T-helper 9 cell (primary cell): Measurements from ENCODE around the gene U2AF1L4.

Source experiments
- DNase-seq: peaks from one replicate; pipeline ENCODE4 v3.0.0-alpha.2; 2020

Gene U2AF1L4

GRCh38 chr19:35740108-35740422, 5.2 kb downstream of the U2AF1L4 start:
- DNase-seq = no peak

GRCh38 chr19:35739275-35740107, 5.7 kb downstream of the U2AF1L4 start:
- no peak for DNase-seq

GRCh38 chr19:35738887-35739229, 6.4 kb downstream of the U2AF1L4 start:
- no peak for DNase-seq

- no peak for DNase-seq
Measured at GRCh38 chr19:35738021-35738886, 7.0 kb downstream of the U2AF1L4 start.

GRCh38 chr19:35736913-35737886, 8.0 kb downstream of the U2AF1L4 start:
- DNase-seq = no peak

GRCh38 chr19:35734889-35735288, 10.3 kb downstream of the U2AF1L4 start:
- DNase-seq = no peak

- no peak for DNase-seq
Measured at GRCh38 chr19:35734273-35734672, 10.9 kb downstream of the U2AF1L4 start.

GRCh38 chr19:35733180-35734125, 11.8 kb downstream of the U2AF1L4 start:
- DNase-seq = no peak

GRCh38 chr19:35732540-35733179, 12.6 kb downstream of the U2AF1L4 start:
- no peak for DNase-seq

GRCh38 chr19:35731779-35732405, 13.3 kb downstream of the U2AF1L4 start:
- no peak for DNase-seq

- no peak for DNase-seq
Measured at GRCh38 chr19:35731353-35731752, 13.9 kb downstream of the U2AF1L4 start.

GRCh38 chr19:35730326-35730725, 14.9 kb downstream of the U2AF1L4 start:
- no peak for DNase-seq

- no peak for DNase-seq
Measured at GRCh38 chr19:35729763-35730162, 15.5 kb downstream of the U2AF1L4 start.

GRCh38 chr19:35729021-35729420, 16.2 kb downstream of the U2AF1L4 start:
- DNase-seq = no peak

GRCh38 chr19:35727956-35728706, 17.1 kb downstream of the U2AF1L4 start:
- DNase-seq = no peak

GRCh38 chr19:35727053-35727955, 17.9 kb downstream of the U2AF1L4 start:
- no peak for DNase-seq

GRCh38 chr19:35725216-35725861, 19.9 kb downstream of the U2AF1L4 start:
- DNase-seq = no peak

- no peak for DNase-seq
Measured at GRCh38 chr19:35724560-35724959, 20.7 kb downstream of the U2AF1L4 start.
